Activated naive CD8-positive, alpha-beta T cell (primary cell): Measurements from ENCODE around the gene CREB3L4.

ENCODE experiments used
- H3K27ac Mint-ChIP-seq: one replicate; pipeline ENCODE4 v1.8.0; 2021; ENCODE audit warnings: mixed read lengths
- H3K27me3 Mint-ChIP-seq: one replicate; pipeline ENCODE4 v1.8.0; 2021; ENCODE audit warnings: mixed read lengths
- H3K36me3 Mint-ChIP-seq: one replicate; pipeline ENCODE4 v1.8.0; 2021; ENCODE audit warnings: mixed read lengths
- H3K4me1 Mint-ChIP-seq: one replicate; pipeline ENCODE4 v1.8.0; 2021; ENCODE audit warnings: low read depth, mixed read lengths
- H3K4me3 Mint-ChIP-seq: one replicate; pipeline ENCODE4 v1.8.0; 2021; ENCODE audit warnings: mild to moderate bottlenecking, mixed read lengths
- H3K9me3 Mint-ChIP-seq: one replicate; pipeline ENCODE4 v1.8.0; 2021; ENCODE audit warnings: low read depth, mixed read lengths

CREB3L4 gene

GRCh38 chr1:153932156-153933131 lies 35.3 kb upstream of the CREB3L4 start:
- H3K36me3 Mint-ChIP-seq = peaks cover 6% of the 10 kb centered on the region
- peaks cover 12% of the 10 kb centered on the region for H3K4me1 Mint-ChIP-seq
- H3K27me3 Mint-ChIP-seq = no peaks in the 10 kb centered on the region
- H3K4me3 Mint-ChIP-seq = no peak overlapping the region
- H3K9me3 Mint-ChIP-seq = no peaks in the 10 kb centered on the region
- H3K27ac Mint-ChIP-seq = no peak overlapping the region

DNA sequence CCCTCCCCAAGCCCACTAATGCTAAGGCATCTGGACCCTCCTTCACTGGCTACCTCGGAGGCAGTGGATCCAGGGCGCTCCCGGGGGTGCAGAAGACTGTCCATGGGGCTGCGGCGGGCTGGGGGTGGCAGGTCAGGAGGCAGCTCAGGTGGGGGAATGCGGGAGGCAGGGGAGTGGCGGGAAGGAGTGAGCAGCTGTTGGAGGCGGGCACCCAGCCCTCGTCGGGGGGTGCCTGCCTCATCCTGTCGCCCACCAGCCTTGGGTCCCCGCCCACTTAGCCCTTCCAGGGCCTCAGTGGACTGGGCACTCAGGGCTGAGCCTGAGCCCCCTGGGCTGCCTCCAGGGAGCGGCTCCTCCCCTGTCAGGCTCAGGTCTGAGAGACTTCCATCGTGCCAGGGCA lies 34.3 kb upstream of the CREB3L4 start:
- no peaks in the 10 kb centered on the region for H3K9me3 Mint-ChIP-seq
- peaks cover 7% of the 10 kb centered on the region for H3K4me1 Mint-ChIP-seq
- H3K36me3 Mint-ChIP-seq = peaks cover 8% of the 10 kb centered on the region
- no peak overlapping the region for H3K4me3 Mint-ChIP-seq
- H3K27me3 Mint-ChIP-seq = no peaks in the 10 kb centered on the region
- H3K27ac Mint-ChIP-seq = no peak overlapping the region

DNA sequence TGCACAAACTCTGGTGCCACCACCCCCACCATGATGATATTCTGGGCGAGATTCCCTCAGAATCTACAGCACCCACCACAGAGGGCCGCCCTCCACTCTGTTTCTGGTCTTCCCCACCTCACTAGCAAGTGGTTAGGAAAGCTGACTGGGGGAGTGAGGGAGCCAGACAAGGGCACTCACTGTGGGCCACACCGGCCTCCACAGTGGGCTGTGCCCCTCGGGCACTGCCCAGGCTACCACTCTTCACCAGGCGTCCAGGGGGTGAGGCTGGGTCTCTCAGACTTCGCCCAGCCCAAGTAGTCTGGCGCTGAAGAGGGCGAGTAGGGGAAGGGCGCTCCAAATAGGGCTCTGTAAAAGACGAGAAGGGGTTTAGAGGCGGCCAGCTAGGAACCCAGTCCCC lies 33.7 kb upstream of the CREB3L4 start:
- Mint-ChIP-seq H3K9me3 (no peaks in the 10 kb centered on the region), H3K27ac (no peak overlapping the region), H3K36me3 (peaks cover 8% of the 10 kb centered on the region), H3K27me3 (no peaks in the 10 kb centered on the region), H3K4me1 (peaks cover 2% of the 10 kb centered on the region), H3K4me3 (no peak overlapping the region)

DNA sequence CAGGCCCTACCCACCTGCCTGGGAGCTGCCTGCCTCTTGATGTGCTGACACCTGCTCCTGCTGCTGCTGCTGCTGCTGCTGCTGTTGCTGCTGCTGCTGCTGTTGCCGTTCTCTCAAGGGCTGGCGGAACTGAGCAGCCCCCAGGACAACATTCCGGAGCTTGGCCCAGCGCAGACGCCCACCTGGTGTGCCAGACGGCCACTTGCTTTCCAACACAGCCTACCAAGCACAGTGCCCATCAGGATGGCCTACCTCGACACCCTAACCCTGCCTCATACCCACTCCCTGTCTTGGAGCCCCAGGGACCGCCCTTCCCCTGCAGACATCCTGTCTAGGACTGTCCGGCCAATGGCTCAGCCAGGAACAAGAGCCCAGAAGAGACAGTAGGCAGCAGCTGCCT lies 33.0 kb upstream of the CREB3L4 start:
- H3K4me3 Mint-ChIP-seq = no peak overlapping the region
- H3K9me3 Mint-ChIP-seq = no peaks in the 10 kb centered on the region
- no peaks in the 10 kb centered on the region for H3K4me1 Mint-ChIP-seq
- H3K36me3 Mint-ChIP-seq = peaks cover 8% of the 10 kb centered on the region
- peak overlapping the region; percentile 67 for H3K27ac Mint-ChIP-seq
- no peaks in the 10 kb centered on the region for H3K27me3 Mint-ChIP-seq

GRCh38 chr1:153936011-153936802 lies 31.5 kb upstream of the CREB3L4 start:
- H3K9me3 Mint-ChIP-seq = no peaks in the 10 kb centered on the region
- H3K36me3 Mint-ChIP-seq = peaks cover 8% of the 10 kb centered on the region
- H3K27ac Mint-ChIP-seq = peak overlapping the region; percentile 29

DNA sequence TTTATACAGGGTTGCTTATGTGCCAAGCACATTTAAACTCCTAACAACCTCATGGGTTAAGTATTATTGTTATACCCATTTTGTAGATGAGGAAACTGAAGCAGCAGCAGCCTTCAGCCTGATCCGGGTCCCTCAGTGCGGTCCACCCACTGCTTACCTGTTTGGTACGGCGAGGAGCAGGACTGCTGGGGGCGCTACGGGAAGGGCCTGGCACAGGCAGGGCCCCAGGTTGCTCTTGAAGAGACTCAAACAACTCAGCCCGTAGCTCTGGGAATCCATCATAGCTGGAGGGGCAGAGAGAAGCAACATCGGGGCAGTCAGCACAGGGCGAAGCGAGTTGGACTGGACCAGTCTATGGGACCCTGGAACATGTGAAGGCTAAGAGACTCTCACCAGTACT lies 30.4 kb upstream of the CREB3L4 start:
- H3K27ac Mint-ChIP-seq = no peak overlapping the region
- H3K27me3 Mint-ChIP-seq = no peaks in the 10 kb centered on the region
- peaks cover 6% of the 10 kb centered on the region for H3K4me1 Mint-ChIP-seq
- no peaks in the 10 kb centered on the region for H3K9me3 Mint-ChIP-seq
- H3K4me3 Mint-ChIP-seq = no peak overlapping the region
- H3K36me3 Mint-ChIP-seq = peaks cover 8% of the 10 kb centered on the region

More at GRCh38 chr1:153936011-153936802, 31.5 kb upstream of the CREB3L4 start:
- Mint-ChIP-seq H3K4me1 (peaks cover 2% of the 10 kb centered on the region), H3K4me3 (no peak overlapping the region), H3K27me3 (no peaks in the 10 kb centered on the region)

- peak overlapping the region; percentile 46 for H3K27ac Mint-ChIP-seq
- peaks cover 8% of the 10 kb centered on the region for H3K36me3 Mint-ChIP-seq
- peaks cover 17% of the 10 kb centered on the region for H3K4me1 Mint-ChIP-seq
- no peak overlapping the region for H3K4me3 Mint-ChIP-seq
- H3K27me3 Mint-ChIP-seq = no peaks in the 10 kb centered on the region
- no peaks in the 10 kb centered on the region for H3K9me3 Mint-ChIP-seq
Measured at GRCh38 chr1:153938996-153939395, 28.7 kb upstream of the CREB3L4 start.

DNA sequence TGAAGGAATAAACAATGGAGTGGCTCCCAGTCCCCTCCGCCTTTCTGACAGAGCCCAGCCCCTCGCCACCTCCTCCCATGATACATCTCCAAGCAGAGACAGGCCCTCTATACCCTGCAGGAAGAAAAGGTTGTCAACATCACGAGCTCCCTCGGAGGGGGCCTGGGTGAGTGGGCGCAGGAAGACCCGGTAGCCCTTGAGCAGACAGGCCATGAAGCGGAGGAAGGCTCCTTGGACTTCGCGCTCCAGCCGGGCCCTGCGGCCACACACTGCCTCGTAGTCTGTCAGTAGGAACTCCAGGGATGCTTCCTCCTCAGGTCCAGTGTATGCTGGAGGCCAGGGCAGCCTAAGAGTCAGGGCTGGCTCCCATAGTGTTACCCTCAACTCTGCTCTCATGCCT lies 28.2 kb upstream of the CREB3L4 start:
- H3K9me3 Mint-ChIP-seq = no peaks in the 10 kb centered on the region
- H3K27me3 Mint-ChIP-seq = no peaks in the 10 kb centered on the region
- peaks cover 8% of the 10 kb centered on the region for H3K36me3 Mint-ChIP-seq
- H3K27ac Mint-ChIP-seq = peak overlapping the region; percentile 46
- H3K4me1 Mint-ChIP-seq = peaks cover 21% of the 10 kb centered on the region
- no peak overlapping the region for H3K4me3 Mint-ChIP-seq

GRCh38 chr1:153940756-153941155 lies 26.9 kb upstream of the CREB3L4 start:
- Mint-ChIP-seq H3K4me3 (no peak overlapping the region), H3K4me1 (peaks cover 25% of the 10 kb centered on the region), H3K27ac (no peak overlapping the region), H3K36me3 (peaks cover 8% of the 10 kb centered on the region), H3K27me3 (no peaks in the 10 kb centered on the region), H3K9me3 (no peaks in the 10 kb centered on the region)

DNA sequence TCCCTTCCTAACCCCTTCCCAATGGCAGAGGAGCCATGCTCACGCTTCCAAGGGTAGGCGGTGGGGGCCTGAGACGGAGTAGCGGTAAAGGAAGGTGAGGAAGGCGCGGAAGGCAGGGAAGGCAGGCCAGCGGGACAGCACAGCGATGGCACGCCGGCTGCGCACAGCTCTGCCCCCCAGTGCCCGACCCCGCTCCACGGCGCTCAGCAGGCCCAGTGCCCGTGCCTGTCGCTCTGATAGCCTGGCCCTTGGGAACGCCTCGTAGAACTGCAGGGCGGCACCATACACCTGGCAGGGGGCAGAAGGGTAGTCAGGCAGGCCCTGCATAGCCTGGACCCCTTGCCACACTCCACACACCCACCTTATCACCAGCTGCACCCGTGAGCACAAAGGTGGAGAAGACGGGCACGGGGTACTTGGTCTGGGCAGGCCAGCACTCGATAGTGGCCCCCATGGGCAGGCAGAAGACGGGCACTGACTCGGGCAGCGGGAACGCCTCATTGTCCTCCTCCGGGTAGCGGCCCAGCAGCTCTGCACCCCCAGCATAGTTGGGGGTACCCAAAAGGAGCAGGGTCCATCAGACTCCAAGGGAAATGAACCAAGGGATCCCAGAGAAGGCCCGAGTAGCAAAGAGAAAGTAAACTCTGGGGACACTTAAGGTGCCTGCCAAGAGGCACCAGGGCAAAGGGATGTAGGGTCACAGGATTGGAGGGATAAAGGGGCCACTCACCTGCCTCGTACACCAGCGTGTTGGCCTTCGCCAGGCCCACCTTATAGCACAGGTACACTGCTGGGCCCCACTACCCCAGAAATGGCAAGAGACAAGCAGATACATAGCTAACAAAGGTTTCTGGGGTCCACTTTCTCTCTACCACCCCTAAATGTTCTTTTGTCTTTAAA lies 25.6 kb upstream of the CREB3L4 start:
- Mint-ChIP-seq H3K27ac (no peak overlapping the region), H3K27me3 (no peaks in the 10 kb centered on the region), H3K36me3 (peaks cover 3% of the 10 kb centered on the region), H3K4me3 (no peak overlapping the region), H3K4me1 (peaks cover 28% of the 10 kb centered on the region), H3K9me3 (no peaks in the 10 kb centered on the region)

DNA sequence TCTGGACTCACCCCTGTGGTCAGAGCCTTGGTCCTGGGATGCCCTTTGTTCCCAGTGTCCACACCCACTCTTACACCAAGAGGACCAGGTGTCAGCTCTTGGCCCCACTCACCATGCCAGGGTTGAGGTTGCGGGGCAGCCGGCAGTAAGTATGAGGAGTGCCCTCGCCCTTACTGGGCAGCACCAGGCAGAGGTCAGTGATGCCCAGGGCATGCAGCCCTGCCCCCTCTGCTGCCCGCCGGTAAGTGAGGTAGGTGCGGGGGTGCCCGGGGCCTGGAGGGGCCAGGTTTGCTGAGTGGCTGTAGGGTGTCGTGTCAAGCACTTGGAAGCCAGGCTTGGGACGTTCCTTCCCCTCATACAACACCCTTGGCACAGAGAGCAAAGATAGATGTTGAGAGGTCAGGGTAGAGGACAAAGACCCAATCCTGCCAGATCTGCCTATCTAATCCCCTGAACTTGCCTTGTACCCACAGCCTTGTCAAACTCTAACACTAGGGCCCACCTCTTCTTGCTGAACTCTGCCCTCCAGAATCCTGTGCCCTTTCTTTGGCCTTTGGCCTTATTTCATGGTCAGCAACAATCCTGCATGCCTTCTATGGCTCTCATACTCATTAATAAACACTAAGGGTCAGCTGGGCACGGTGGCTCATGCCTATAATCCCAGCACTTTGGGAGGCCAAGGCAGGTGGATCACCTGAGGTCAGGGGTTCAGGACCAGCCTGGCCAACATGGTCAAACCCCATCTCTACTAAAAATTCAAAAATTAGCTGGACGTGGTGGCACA lies 24.7 kb upstream of the CREB3L4 start:
- H3K36me3 Mint-ChIP-seq = no peaks in the 10 kb centered on the region
- peaks cover 30% of the 10 kb centered on the region for H3K4me1 Mint-ChIP-seq
- peak overlapping the region; percentile 49 for H3K4me3 Mint-ChIP-seq
- H3K27me3 Mint-ChIP-seq = no peaks in the 10 kb centered on the region
- H3K27ac Mint-ChIP-seq = peak overlapping the region; percentile 22
- no peaks in the 10 kb centered on the region for H3K9me3 Mint-ChIP-seq

GRCh38 chr1:153944005-153944826 lies 23.5 kb upstream of the CREB3L4 start:
- H3K4me3 Mint-ChIP-seq = peak overlapping the region; percentile 92
- H3K27me3 Mint-ChIP-seq = no peaks in the 10 kb centered on the region
- no peaks in the 10 kb centered on the region for H3K9me3 Mint-ChIP-seq
- peaks cover 2% of the 10 kb centered on the region for H3K36me3 Mint-ChIP-seq
- peaks cover 30% of the 10 kb centered on the region for H3K4me1 Mint-ChIP-seq
- H3K27ac Mint-ChIP-seq = peak overlapping the region; percentile 91

GRCh38 chr1:153944827-153945117 lies 22.9 kb upstream of the CREB3L4 start:
- Mint-ChIP-seq H3K4me1 (peaks cover 30% of the 10 kb centered on the region), H3K27me3 (no peaks in the 10 kb centered on the region), H3K36me3 (peaks cover 2% of the 10 kb centered on the region), H3K9me3 (no peaks in the 10 kb centered on the region), H3K27ac (peak overlapping the region; percentile 91), H3K4me3 (peak overlapping the region; percentile 92)
